ENCODE measurements around the gene GLRX3. TPM values are rescaled to one million over a fixed set of nuclear protein-coding genes. Genes with fewer than 3 reads are reported as not detected.

Gene GLRX3
- polyA plus RNA-seq, 1 of the 3 experiments (the other 2 are of a cell fraction): 93.8 TPM

DNA sequence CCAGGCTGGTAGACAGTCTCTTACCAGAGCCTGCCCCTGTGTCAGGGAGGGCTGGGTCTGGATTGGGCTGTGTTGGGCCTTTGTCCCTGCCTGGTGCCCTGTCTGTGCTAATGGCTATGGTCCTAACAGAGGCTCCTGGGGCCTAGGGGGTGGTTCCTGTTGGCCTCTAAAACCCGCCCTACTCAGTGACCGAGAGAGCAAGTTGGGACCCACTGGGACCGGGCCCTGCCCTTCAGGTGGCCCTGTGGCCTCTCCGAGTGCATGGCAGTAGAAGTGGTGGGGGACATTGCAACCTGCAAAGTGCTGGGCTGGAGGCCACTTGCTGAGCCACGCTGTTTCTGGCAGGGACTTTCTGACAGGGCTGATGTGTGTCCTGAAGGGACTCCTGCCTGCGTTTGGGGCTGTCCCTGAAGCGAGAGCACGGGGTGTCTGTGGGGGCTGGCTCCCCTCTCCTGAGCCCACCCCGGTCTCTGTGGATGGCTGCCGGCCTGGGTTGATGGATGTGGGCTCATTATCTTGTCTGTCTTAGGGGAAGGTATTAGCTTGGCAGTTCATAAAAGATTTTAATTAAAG, 56.2 kb downstream of the GLRX3 start:
- POLR2A ChIA-PET: no interaction called here
- H3K4me3 ChIP-seq (ENCODE audit: low read depth in 2 of 2, low read length in 1 of 2): no peak overlapping the region
- no peak overlapping the region for H3K4me2 ChIP-seq
- no peaks in the 10 kb centered on the region for H4K20me1 ChIP-seq (ENCODE audit: insufficient read depth)
- 97% methylated on average over 5 of the region's 10 CpGs for WGBS (ENCODE audit: low lambda C conversion rate)
- H3K4me1 ChIP-seq (ENCODE audit: control insufficient read depth in 1 of 2, insufficient read depth in 2 of 2, low read depth in 1 of 2, low read length in 1 of 2): peaks cover 0 to 23% of the 10 kb centered on the region in 2 experiments; a peak in 1 of 4 replicates
- no peaks in the 10 kb centered on the region for H3K79me2 ChIP-seq (ENCODE audit: insufficient read depth)
- CTCF ChIA-PET: no interaction called here
- H3K9me2 ChIP-seq: no peaks in the 10 kb centered on the region
- H3F3A ChIP-seq (replicated peaks; ENCODE audit: insufficient read depth): no peaks in the 10 kb centered on the region
- H3K36me3 ChIP-seq (replicated peaks in 1 of 2; ENCODE audit: control insufficient read depth in 1 of 2, insufficient read depth in 2 of 2, low read length in 1 of 2): peaks cover 0 to 6% of the 10 kb centered on the region in 2 experiments
- TF ChIP-seq GABPA (IDR thresholded peaks at IDR 0.05; ENCODE audit: low read depth): no peak
- TF ChIP-seq SMC3 (IDR thresholded peaks at IDR 0.05; ENCODE audit: low read depth, low read length): no peak
- no peak for TF ChIP-seq RXRA (IDR thresholded peaks at IDR 0.05; ENCODE audit: borderline replicate concordance, low read depth)
- no peak for TF ChIP-seq SIN3A (IDR thresholded peaks at IDR 0.05; ENCODE audit: borderline replicate concordance, low read depth, low read length)
- TF ChIP-seq RCOR1 (IDR thresholded peaks at IDR 0.05; ENCODE audit: low read length): no peak
- TF ChIP-seq, protein P1, sequence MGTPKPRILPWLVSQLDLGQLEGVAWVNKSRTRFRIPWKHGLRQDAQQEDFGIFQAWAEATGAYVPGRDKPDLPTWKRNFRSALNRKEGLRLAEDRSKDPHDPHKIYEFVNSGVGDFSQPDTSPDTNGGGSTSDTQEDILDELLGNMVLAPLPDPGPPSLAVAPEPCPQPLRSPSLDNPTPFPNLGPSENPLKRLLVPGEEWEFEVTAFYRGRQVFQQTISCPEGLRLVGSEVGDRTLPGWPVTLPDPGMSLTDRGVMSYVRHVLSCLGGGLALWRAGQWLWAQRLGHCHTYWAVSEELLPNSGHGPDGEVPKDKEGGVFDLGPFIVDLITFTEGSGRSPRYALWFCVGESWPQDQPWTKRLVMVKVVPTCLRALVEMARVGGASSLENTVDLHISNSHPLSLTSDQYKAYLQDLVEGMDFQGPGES (IDR thresholded peaks at IDR 0.05; ENCODE audit: low read depth, low read length): no peak
- no peak for TF ChIP-seq MXI1 (IDR thresholded peaks at IDR 0.05; ENCODE audit: low read depth, low read length)
- TF ChIP-seq YY1 (IDR thresholded peaks at IDR 0.05; ENCODE audit: low read depth): no peak
- no peak for TF ChIP-seq NFIC (IDR thresholded peaks at IDR 0.05; ENCODE audit: borderline replicate concordance)
- TF ChIP-seq, protein P2, sequence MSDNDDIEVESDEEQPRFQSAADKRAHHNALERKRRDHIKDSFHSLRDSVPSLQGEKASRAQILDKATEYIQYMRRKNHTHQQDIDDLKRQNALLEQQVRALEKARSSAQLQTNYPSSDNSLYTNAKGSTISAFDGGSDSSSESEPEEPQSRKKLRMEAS (IDR thresholded peaks at IDR 0.05; ENCODE audit: low read depth): no peak
- TF ChIP-seq, protein P3, sequence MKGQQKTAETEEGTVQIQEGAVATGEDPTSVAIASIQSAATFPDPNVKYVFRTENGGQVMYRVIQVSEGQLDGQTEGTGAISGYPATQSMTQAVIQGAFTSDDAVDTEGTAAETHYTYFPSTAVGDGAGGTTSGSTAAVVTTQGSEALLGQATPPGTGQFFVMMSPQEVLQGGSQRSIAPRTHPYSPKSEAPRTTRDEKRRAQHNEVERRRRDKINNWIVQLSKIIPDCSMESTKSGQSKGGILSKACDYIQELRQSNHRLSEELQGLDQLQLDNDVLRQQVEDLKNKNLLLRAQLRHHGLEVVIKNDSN (IDR thresholded peaks at IDR 0.05; ENCODE audit: borderline replicate concordance, low read depth): no peak
- no peak for TF ChIP-seq GATA2 (CRISPR knock-in tag; IDR thresholded peaks at IDR 0.05)
- no peak for TF ChIP-seq TAF1 (IDR thresholded peaks at IDR 0.05; ENCODE audit: borderline replicate concordance, low read depth, low read length)
- TF ChIP-seq EZH2phosphoT487 (IDR thresholded peaks at IDR 0.05; ENCODE audit: borderline replicate concordance, low read depth): no peak
- TF ChIP-seq, protein P4, sequence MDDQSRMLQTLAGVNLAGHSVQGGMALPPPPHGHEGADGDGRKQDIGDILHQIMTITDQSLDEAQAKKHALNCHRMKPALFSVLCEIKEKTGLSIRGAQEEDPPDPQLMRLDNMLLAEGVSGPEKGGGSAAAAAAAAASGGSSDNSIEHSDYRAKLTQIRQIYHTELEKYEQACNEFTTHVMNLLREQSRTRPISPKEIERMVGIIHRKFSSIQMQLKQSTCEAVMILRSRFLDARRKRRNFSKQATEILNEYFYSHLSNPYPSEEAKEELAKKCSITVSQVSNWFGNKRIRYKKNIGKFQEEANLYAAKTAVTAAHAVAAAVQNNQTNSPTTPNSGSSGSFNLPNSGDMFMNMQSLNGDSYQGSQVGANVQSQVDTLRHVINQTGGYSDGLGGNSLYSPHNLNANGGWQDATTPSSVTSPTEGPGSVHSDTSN (IDR thresholded peaks at IDR 0.05): no peak
- TF ChIP-seq, protein P5, sequence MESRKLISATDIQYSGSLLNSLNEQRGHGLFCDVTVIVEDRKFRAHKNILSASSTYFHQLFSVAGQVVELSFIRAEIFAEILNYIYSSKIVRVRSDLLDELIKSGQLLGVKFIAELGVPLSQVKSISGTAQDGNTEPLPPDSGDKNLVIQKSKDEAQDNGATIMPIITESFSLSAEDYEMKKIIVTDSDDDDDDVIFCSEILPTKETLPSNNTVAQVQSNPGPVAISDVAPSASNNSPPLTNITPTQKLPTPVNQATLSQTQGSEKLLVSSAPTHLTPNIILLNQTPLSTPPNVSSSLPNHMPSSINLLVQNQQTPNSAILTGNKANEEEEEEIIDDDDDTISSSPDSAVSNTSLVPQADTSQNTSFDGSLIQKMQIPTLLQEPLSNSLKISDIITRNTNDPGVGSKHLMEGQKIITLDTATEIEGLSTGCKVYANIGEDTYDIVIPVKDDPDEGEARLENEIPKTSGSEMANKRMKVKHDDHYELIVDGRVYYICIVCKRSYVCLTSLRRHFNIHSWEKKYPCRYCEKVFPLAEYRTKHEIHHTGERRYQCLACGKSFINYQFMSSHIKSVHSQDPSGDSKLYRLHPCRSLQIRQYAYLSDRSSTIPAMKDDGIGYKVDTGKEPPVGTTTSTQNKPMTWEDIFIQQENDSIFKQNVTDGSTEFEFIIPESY (IDR thresholded peaks at IDR 0.05; ENCODE audit: borderline replicate concordance, low read depth): no peak
- H3K27ac ChIP-seq (ENCODE audit: low read depth in 2 of 2, low read length in 1 of 2): no peak overlapping the region
- DNase-seq: no peak
- H3K27me3 ChIP-seq (ENCODE audit: insufficient read depth): no peaks in the 10 kb centered on the region
- H3K9ac ChIP-seq: no peak overlapping the region
- H2AFZ ChIP-seq (ENCODE audit: low read depth): no peak overlapping the region
- H3K9me3 ChIP-seq: no peaks in the 10 kb centered on the region
